GM12878 (cell line): Measurements from ENCODE around the gene ARRDC5. TPM values are rescaled to one million over a fixed set of nuclear protein-coding genes. Genes with fewer than 3 reads are reported as not detected.

Experiments used
- ATAC-seq: fragments of 200-7000 bp; cut with Tn5 transposase; 3 replicates; pipeline ENCODE4 v1.9.1; 2020; ENCODE audit warnings: mild to moderate bottlenecking, moderate library complexity
- BruUV-seq: library from RNA; stranded (reverse); fragments of 400-500 nt; replicated peaks from 2 replicates; lab custom pipeline; 2021; lab: Mats Ljungman, UMichigan
- CTCF ChIA-PET: fragments of 300-600 bp; sonication (Branson Sonifier 250); formaldehyde crosslinking; extraction: SDS; loops from one replicate; lab custom pipeline; 2021; ENCODE audit warnings: inconsistent platforms; lab: Yijun Ruan, JAX
- POLR2A ChIA-PET: fragments of 350-600 bp; formaldehyde crosslinking; extraction: SDS; loops from one replicate; lab custom pipeline; 2021; ENCODE audit warnings: inconsistent platforms; lab: Charles Lee
- RAD21 ChIA-PET: fragments of 300-600 bp; sonication (Branson Sonifier 250); formaldehyde crosslinking; loops from one replicate; lab custom pipeline; 2023; ENCODE audit warnings: antibody characterized with exemption; ENCODE audit not compliant: unreplicated experiment; lab: Charles Lee
- SMC1A ChIA-PET: fragments of 300-600 bp; sonication (Branson Sonifier 250); formaldehyde crosslinking; loops from one replicate; lab custom pipeline; 2023; ENCODE audit not compliant: unreplicated experiment, uncharacterized antibody; lab: Charles Lee
- DNase-seq: peaks from one replicate; pipeline ENCODE4 v3.0.0-alpha.2; 2011; ENCODE audit warnings: low read depth, low spot score
- FAIRE-seq: peaks from 3 replicates; lab custom pipeline; 2011; peaks lifted over from hg19 to GRCh38; lab: Jason Lieb, UNC
- H2AFZ ChIP-seq: 2 replicates; pipeline ENCODE4 v1.6.0; 2011; ENCODE audit warnings: low read depth, low read length, control low read depth; ENCODE audit not compliant: control insufficient read depth
- H3K27ac ChIP-seq: 2 replicates; pipeline ENCODE4 v1.5.1; 2011; ENCODE audit warnings: control low read depth; ENCODE audit not compliant: control insufficient read depth, insufficient read depth
- H3K27me3 ChIP-seq, 2 experiments: replicated peaks in 1 of 2; 2 replicates each; pipeline versions ENCODE4 v1.6.0 to v1.6.1; 2011; ENCODE audit warnings: low read length in 1 of 2; ENCODE audit not compliant: control insufficient read depth in 2 of 2, insufficient read depth in 2 of 2
- H3K36me3 ChIP-seq, 2 experiments: 2 replicates each; pipeline ENCODE4 v1.5.1; 2011; ENCODE audit warnings: low read length in 1 of 2; ENCODE audit not compliant: control insufficient read depth in 2 of 2, insufficient read depth in 2 of 2
- H3K4me1 ChIP-seq: 2 replicates; pipeline ENCODE4 v1.6.1; 2011; ENCODE audit warnings: mild to moderate bottlenecking, low read length, moderate library complexity, mixed read lengths; ENCODE audit not compliant: control insufficient read depth, insufficient read depth
- H3K4me2 ChIP-seq: 2 replicates; pipeline ENCODE4 v1.6.0; 2011; ENCODE audit warnings: control low read depth; ENCODE audit not compliant: control insufficient read depth, insufficient read depth
- H3K4me3 ChIP-seq: fragments of 200-600 bp; sonication (generic); 2 replicates; pipeline ENCODE4 v1.5.1; 2016
- H3K79me2 ChIP-seq: 2 replicates; pipeline ENCODE4 v1.6.0; 2011; ENCODE audit warnings: low read length; ENCODE audit not compliant: control insufficient read depth, insufficient read depth
- H3K9ac ChIP-seq: 2 replicates; pipeline ENCODE4 v1.8.0; 2011; ENCODE audit warnings: low read length, control low read depth, mixed read lengths; ENCODE audit not compliant: control insufficient read depth, insufficient read depth
- H3K9me3 ChIP-seq: replicated peaks from 3 replicates; pipeline ENCODE4 v1.5.1; 2011; ENCODE audit warnings: mild to moderate bottlenecking, low read length; ENCODE audit not compliant: control insufficient read depth, insufficient read depth
- H4K20me1 ChIP-seq: 2 replicates; pipeline ENCODE4 v1.6.0; 2011; ENCODE audit not compliant: control insufficient read depth, insufficient read depth
- ATF7 ChIP-seq: fragments of 450-650 bp; IDR thresholded peaks from 2 replicates; pipeline ENCODE4 v1.6.1; 2016; ENCODE audit warnings: low read depth, mild to moderate bottlenecking
- CHD2 ChIP-seq: IDR thresholded peaks from 2 replicates; pipeline ENCODE4 v1.6.1; 2011; ENCODE audit warnings: low read depth, low read length, improper control_type of control experiment, borderline replicate concordance
- CREM ChIP-seq: IDR thresholded peaks from 2 replicates; pipeline ENCODE4 v1.6.1; 2014; ENCODE audit warnings: antibody characterized with exemption, low read depth
- DPF2 ChIP-seq: fragments of 450-650 bp; IDR thresholded peaks from 2 replicates; pipeline ENCODE4 v1.6.1; 2017; ENCODE audit warnings: mild to moderate bottlenecking
- IKZF2 ChIP-seq, 2 experiments: fragments of 450-650 bp; IDR thresholded peaks; 2 replicates each; pipeline ENCODE4 v1.6.1; 2017; ENCODE audit warnings: mild to moderate bottlenecking in 2 of 2, moderate library complexity in 2 of 2
- PAX5 ChIP-seq: IDR thresholded peaks from 2 replicates; pipeline ENCODE4 v1.6.1; 2011; ENCODE audit warnings: low read depth, low read length, borderline replicate concordance
- POLR2A ChIP-seq: IDR thresholded peaks from 2 replicates; pipeline ENCODE4 v1.6.1; 2011; ENCODE audit warnings: low read depth, mild to moderate bottlenecking, low read length
- RUNX3 ChIP-seq: IDR thresholded peaks from 2 replicates; pipeline ENCODE4 v1.6.1; 2012; ENCODE audit warnings: low read length, inconsistent platforms
- SIN3A ChIP-seq: IDR thresholded peaks from 2 replicates; pipeline ENCODE4 v1.6.1; 2012; ENCODE audit warnings: low read depth, low read length, improper control_type of control experiment
- SMARCA5 ChIP-seq: fragments of 450-650 bp; IDR thresholded peaks from 2 replicates; pipeline ENCODE4 v1.6.1; 2017; ENCODE audit warnings: mild to moderate bottlenecking
- SPI1 ChIP-seq: IDR thresholded peaks from 2 replicates; pipeline ENCODE4 v1.6.1; 2011; ENCODE audit warnings: low read depth, mild to moderate bottlenecking, low read length, moderate library complexity, borderline replicate concordance; ENCODE audit not compliant: insufficient read depth
- TCF3 ChIP-seq: IDR thresholded peaks from 2 replicates; pipeline ENCODE4 v1.6.1; 2012; ENCODE audit warnings: low read depth, mild to moderate bottlenecking, low read length, borderline replicate concordance; ENCODE audit not compliant: insufficient read depth
- TCF7 ChIP-seq: IDR thresholded peaks from 2 replicates; pipeline ENCODE4 v1.6.1; 2014; ENCODE audit warnings: antibody characterized with exemption, borderline replicate concordance
- WRNIP1 ChIP-seq: IDR thresholded peaks from 2 replicates; pipeline ENCODE4 v1.6.1; 2011; ENCODE audit warnings: low read depth, low read length, improper control_type of control experiment, borderline replicate concordance
- ZNF24 ChIP-seq: fragments of 450-650 bp; IDR thresholded peaks from 2 replicates; pipeline ENCODE4 v1.6.1; 2017; ENCODE audit warnings: antibody characterized with exemption, mild to moderate bottlenecking
- WGBS: methylation state at CpG from one replicate; pipeline ENCODE4 v1.1.6; 2016; ENCODE audit warnings: low lambda C conversion rate; ENCODE audit not compliant: insufficient replicate concordance, insufficient coverage; ENCODE audit errors: missing lambda C conversion rate; 5-methylcytosine and 5-hydroxymethylcytosine counted together
- in situ Hi-C: fragments of 300-500 bp; cut with MboI; formaldehyde crosslinking; loops from 9 replicates; pipeline ENCODE4 v1.14.3; 2018; ENCODE audit warnings: mixed read lengths
- intact Hi-C: fragments of 100-400 bp; cut with micrococcal nuclease; formaldehyde crosslinking; loops from one replicate; pipeline ENCODE4 v1.14.2; 2022; ENCODE audit not compliant: unreplicated experiment
- polyA plus RNA-seq, 11 experiments: library from polyadenylated mRNA; depleted of rRNA in 4 of 11; unstranded in 6 of 11; stranded (reverse) in 5 of 11; fragments of >200 nt; fragmentation: Nextera tagmentation in 4 of 11; fragmentation: Illumina TruSeq in 1 of 11; extraction: Ambion mirVana in 4 of 11; extraction: Trizol in 1 of 11; gene quantifications; 1 replicate in 1 of 11; 2 replicates in 10 of 11; pipeline versions ENCODE4 v1.2.1 to v1.2.3, GENCODE V29; 2011 to 2016; ENCODE audit warnings: inconsistent platforms in 2 of 11, missing spikeins in 2 of 11, low read depth in 1 of 11
- total RNA-seq, 4 experiments: library from RNA; depleted of rRNA in 3 of 4; stranded (reverse); fragments of >200 nt in 3 of 4; fragmentation: Illumina TruSeq in 1 of 4; extraction: Trizol in 1 of 4; gene quantifications; 2 replicates each; pipeline versions ENCODE4 v1.2.1 to v1.2.3, GENCODE V29; 2013 to 2021
- TF ChIP-seq, protein P1 (sequence below): fragments of 450-650 bp; IDR thresholded peaks from 2 replicates; pipeline ENCODE4 v1.6.1; 2016; ENCODE audit warnings: mild to moderate bottlenecking, moderate library complexity, borderline replicate concordance
- TF ChIP-seq, protein P2 (sequence below): fragments of 450-650 bp; IDR thresholded peaks from 2 replicates; pipeline ENCODE4 v1.6.1; 2018; ENCODE audit warnings: mild to moderate bottlenecking, low read depth, moderate library complexity; ENCODE audit not compliant: partially characterized antibody
- TF ChIP-seq, protein P3 (sequence below): IDR thresholded peaks from 2 replicates; pipeline ENCODE4 v1.6.1; 2011; ENCODE audit warnings: low read depth, low read length, improper control_type of control experiment, borderline replicate concordance

Gene ARRDC5
- total and polyA plus RNA-seq, 10 of the 15 experiments (the other 5 are each of a cell fraction or from before 2014, with no cell fraction given), result 0.03 to 0.38 (median 0.12) TPM; not detected in 2

- intact Hi-C loops (no loop called here), in situ Hi-C loops (no loop called here)
- no TSS peak for BruUV-seq
- no peak overlapping the region for H3K9ac ChIP-seq
- SMC1A ChIA-PET, result no interaction called here
- WGBS, result 86% methylated on average over 7 of the region's 7 CpGs
- RAD21 ChIA-PET, result no interaction called here
- no peak overlapping the region for H3K4me2 ChIP-seq
- POLR2A ChIA-PET, result no interaction called here
- H3K27me3 ChIP-seq, result no peaks in the 10 kb centered on the region
- no peaks in the 10 kb centered on the region for H3K79me2 ChIP-seq
- no peak for TF ChIP-seq POLR2A
- peak in 1 of 2 experiments; percentile 41; a peak in 1 of 4 replicates for TF ChIP-seq IKZF2 (IDR thresholded peaks at IDR 0.05)
- TF ChIP-seq, protein P1, sequence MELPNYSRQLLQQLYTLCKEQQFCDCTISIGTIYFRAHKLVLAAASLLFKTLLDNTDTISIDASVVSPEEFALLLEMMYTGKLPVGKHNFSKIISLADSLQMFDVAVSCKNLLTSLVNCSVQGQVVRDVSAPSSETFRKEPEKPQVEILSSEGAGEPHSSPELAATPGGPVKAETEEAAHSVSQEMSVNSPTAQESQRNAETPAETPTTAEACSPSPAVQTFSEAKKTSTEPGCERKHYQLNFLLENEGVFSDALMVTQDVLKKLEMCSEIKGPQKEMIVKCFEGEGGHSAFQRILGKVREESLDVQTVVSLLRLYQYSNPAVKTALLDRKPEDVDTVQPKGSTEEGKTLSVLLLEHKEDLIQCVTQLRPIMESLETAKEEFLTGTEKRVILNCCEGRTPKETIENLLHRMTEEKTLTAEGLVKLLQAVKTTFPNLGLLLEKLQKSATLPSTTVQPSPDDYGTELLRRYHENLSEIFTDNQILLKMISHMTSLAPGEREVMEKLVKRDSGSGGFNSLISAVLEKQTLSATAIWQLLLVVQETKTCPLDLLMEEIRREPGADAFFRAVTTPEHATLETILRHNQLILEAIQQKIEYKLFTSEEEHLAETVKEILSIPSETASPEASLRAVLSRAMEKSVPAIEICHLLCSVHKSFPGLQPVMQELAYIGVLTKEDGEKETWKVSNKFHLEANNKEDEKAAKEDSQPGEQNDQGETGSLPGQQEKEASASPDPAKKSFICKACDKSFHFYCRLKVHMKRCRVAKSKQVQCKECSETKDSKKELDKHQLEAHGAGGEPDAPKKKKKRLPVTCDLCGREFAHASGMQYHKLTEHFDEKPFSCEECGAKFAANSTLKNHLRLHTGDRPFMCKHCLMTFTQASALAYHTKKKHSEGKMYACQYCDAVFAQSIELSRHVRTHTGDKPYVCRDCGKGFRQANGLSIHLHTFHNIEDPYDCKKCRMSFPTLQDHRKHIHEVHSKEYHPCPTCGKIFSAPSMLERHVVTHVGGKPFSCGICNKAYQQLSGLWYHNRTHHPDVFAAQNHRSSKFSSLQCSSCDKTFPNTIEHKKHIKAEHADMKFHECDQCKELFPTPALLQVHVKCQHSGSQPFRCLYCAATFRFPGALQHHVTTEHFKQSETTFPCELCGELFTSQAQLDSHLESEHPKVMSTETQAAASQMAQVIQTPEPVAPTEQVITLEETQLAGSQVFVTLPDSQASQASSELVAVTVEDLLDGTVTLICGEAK, result no peak
- no peak for TF ChIP-seq TCF7
- peak; percentile 7; the same call in 1 of the 2 replicates for TF ChIP-seq RUNX3
- no peak for TF ChIP-seq ATF7
- TF ChIP-seq, protein P2, sequence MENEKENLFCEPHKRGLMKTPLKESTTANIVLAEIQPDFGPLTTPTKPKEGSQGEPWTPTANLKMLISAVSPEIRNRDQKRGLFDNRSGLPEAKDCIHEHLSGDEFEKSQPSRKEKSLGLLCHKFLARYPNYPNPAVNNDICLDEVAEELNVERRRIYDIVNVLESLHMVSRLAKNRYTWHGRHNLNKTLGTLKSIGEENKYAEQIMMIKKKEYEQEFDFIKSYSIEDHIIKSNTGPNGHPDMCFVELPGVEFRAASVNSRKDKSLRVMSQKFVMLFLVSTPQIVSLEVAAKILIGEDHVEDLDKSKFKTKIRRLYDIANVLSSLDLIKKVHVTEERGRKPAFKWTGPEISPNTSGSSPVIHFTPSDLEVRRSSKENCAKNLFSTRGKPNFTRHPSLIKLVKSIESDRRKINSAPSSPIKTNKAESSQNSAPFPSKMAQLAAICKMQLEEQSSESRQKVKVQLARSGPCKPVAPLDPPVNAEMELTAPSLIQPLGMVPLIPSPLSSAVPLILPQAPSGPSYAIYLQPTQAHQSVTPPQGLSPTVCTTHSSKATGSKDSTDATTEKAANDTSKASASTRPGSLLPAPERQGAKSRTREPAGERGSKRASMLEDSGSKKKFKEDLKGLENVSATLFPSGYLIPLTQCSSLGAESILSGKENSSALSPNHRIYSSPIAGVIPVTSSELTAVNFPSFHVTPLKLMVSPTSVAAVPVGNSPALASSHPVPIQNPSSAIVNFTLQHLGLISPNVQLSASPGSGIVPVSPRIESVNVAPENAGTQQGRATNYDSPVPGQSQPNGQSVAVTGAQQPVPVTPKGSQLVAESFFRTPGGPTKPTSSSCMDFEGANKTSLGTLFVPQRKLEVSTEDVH, result no peak
- peak; percentile 94 for TF ChIP-seq SPI1
- peak; percentile 25; the same call in 1 of the 2 replicates for TF ChIP-seq PAX5
- TF ChIP-seq CREM, result no peak
- TF ChIP-seq WRNIP1, result no peak
- no peak for TF ChIP-seq ZNF24
- TF ChIP-seq DPF2, result 0 out of 2 replicates have a peak, but pooled peaks have one; percentile 32
- no peak for TF ChIP-seq CHD2
- TF ChIP-seq TCF3, result no peak
- TF ChIP-seq, protein P3, sequence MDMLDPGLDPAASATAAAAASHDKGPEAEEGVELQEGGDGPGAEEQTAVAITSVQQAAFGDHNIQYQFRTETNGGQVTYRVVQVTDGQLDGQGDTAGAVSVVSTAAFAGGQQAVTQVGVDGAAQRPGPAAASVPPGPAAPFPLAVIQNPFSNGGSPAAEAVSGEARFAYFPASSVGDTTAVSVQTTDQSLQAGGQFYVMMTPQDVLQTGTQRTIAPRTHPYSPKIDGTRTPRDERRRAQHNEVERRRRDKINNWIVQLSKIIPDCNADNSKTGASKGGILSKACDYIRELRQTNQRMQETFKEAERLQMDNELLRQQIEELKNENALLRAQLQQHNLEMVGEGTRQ, result no peak
- no peak for TF ChIP-seq SMARCA5
- TF ChIP-seq SIN3A, result no peak
- H3K36me3 ChIP-seq, result peaks cover 21 to 48% of the 10 kb centered on the region in 2 experiments; a peak in 3 of 4 replicates
- H3K27ac ChIP-seq, result no peak overlapping the region
- H4K20me1 ChIP-seq, result peaks cover 3% of the 10 kb centered on the region
- no peak overlapping the region for H3K4me3 ChIP-seq
- DNase-seq, result no peak
- no peaks in the 10 kb centered on the region for H3K4me1 ChIP-seq
- CTCF ChIA-PET, result interaction anchor here (0.7 kb wide), 1 partner anchor 21 kb away, joined by 3 read pairs; no protein-coding TSS in a partner anchor
- no peaks in the 10 kb centered on the region for H3K9me3 ChIP-seq
- no peak for FAIRE-seq
- H2AFZ ChIP-seq, result no peak overlapping the region
- peak; percentile 51 for ATAC-seq
These were observed 30.8 kb upstream of the ARRDC5 start for GRCh38 chr19:4933528-4933927.
